Heart left ventricle (tissue), 13 donors: Measurements from ENCODE around the gene ACOXL.

Experiments
- POLR2A ChIP-seq, 2 donors: fragments of 450-650 bp; IDR thresholded peaks; one replicate each; pipeline ENCODE4 v1.6.1; 2017; ENCODE audit warnings: antibody characterized with exemption in 2 of 2, mild to moderate bottlenecking in 2 of 2, moderate library complexity in 2 of 2
- TF ChIP-seq, protein P1 (sequence below), 12 donors: fragments of 200-600 bp; sonication (generic) in 4 of 12; IDR thresholded peaks; one replicate each; pipeline versions ENCODE4 v1.5.0 to v1.8.0; 2018 to 2022; ENCODE audit warnings: antibody characterized with exemption in 12 of 12, mild to moderate bottlenecking in 5 of 12
- donor health status: ischemic (EF 13 %, LVEDD 7.1; RV severe dilation, severe dysfunction).
- donor health status: DM: no; HTN: yes; CAD: no.
- donor health status: DM: no; HTN: no; CAD: no.
- donor health status: ischemic (EF 25% LVEDD 6.9; RV normal size, moderate dysfunction).
- donor health status: ischemic (EF 25% LVEDD 5.7; RV mildly dilated, moderate dysfunction).
- donor health status: ischemic (EF 35%, LVEDD 5.7; RV mildly dilated, moderate dysfunction).
- donor health status: nonischemic (EF 11% LVEDD 7.7; RV severe dilation, severe dysfunction).
- donor health status: DM: yes; HTN: yes; CAD: no.
- donor health status: PGD.
- donor health status: ischemic (EF 29% LVEDD 5.4; RV normal size, mild dysfunction).
- donor health status: nonischemic (EF 23%, LVEDD 6.1; RV moderate dilation, normal function).

DNA sequence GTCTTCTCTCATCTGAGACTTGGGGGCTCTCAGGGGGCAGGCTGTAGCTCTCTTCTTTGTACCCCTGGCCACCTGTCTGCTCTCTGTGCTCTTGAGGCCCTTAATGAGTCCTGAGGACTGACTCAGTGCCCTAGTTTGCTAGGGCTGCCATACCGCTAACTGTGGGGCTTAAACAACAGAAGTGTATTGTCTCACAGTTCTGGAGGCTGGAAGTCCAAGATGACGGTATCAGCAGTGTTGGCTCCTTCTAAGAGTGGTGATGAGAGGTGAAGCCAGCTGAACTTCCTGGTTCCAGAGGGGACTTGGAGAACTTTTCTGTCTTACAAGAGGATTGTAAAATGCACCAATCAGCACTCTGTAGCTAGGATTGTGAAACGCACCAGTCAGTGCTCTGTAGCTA is 67.0 kb downstream of the ACOXL start:
- TF ChIP-seq, protein P1, sequence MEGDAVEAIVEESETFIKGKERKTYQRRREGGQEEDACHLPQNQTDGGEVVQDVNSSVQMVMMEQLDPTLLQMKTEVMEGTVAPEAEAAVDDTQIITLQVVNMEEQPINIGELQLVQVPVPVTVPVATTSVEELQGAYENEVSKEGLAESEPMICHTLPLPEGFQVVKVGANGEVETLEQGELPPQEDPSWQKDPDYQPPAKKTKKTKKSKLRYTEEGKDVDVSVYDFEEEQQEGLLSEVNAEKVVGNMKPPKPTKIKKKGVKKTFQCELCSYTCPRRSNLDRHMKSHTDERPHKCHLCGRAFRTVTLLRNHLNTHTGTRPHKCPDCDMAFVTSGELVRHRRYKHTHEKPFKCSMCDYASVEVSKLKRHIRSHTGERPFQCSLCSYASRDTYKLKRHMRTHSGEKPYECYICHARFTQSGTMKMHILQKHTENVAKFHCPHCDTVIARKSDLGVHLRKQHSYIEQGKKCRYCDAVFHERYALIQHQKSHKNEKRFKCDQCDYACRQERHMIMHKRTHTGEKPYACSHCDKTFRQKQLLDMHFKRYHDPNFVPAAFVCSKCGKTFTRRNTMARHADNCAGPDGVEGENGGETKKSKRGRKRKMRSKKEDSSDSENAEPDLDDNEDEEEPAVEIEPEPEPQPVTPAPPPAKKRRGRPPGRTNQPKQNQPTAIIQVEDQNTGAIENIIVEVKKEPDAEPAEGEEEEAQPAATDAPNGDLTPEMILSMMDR (IDR thresholded peaks at IDR 0.05): no peak
- no peak for TF ChIP-seq POLR2A (IDR thresholded peaks at IDR 0.05)
